ENCODE results near the gene MYH16.
"Not testable (repeated sequence)": the region's sequence is repeated elsewhere in the genome, so short reads cannot be mapped to it uniquely, and the experiment has no call there.

Gene MYH16

GRCh38 chr7:99272476-99273045 is at the start of gene MYH16:
TSS of gene MYH16 (plus strand) at chr7:99272839.
- DNase-seq, result no peak

GRCh38 chr7:99224263-99224898 is 48.3 kb upstream of the MYH16 start:
- not testable (repeated sequence) for DNase-seq

GRCh38 chr7:99224899-99225265 is 47.8 kb upstream of the MYH16 start:
- no peak for DNase-seq

GRCh38 chr7:99229234-99229633 is 43.4 kb upstream of the MYH16 start:
- no peak for DNase-seq

GRCh38 chr7:99232082-99232770 is 40.4 kb upstream of the MYH16 start:
- DNase-seq, result no peak

GRCh38 chr7:99232955-99233354 is 39.7 kb upstream of the MYH16 start:
- DNase-seq, result not testable (repeated sequence)

- DNase-seq, result no peak
These were observed 38.5 kb upstream of the MYH16 start for GRCh38 chr7:99234185-99234584.

- DNase-seq, result no peak
These were observed 36.7 kb upstream of the MYH16 start for GRCh38 chr7:99235925-99236324.

- not testable (repeated sequence) for DNase-seq
These were observed 34.8 kb upstream of the MYH16 start for GRCh38 chr7:99237876-99238275.

- no peak for DNase-seq
These were observed 33.9 kb upstream of the MYH16 start for GRCh38 chr7:99238558-99239341.

GRCh38 chr7:99242682-99243081 is 30.0 kb upstream of the MYH16 start:
- DNase-seq, result no peak

- DNase-seq, result no peak
These were observed 28.8 kb upstream of the MYH16 start for GRCh38 chr7:99243751-99244337.

- DNase-seq, result no peak
These were observed 27.7 kb upstream of the MYH16 start for GRCh38 chr7:99244939-99245338.

GRCh38 chr7:99248391-99249095 is 24.1 kb upstream of the MYH16 start:
- DNase-seq, result no peak

- DNase-seq, result no peak
These were observed 22.6 kb upstream of the MYH16 start for GRCh38 chr7:99249985-99250575.

- no peak for DNase-seq
These were observed 20.3 kb upstream of the MYH16 start for GRCh38 chr7:99252166-99252895.

- no peak for DNase-seq
These were observed 19.3 kb upstream of the MYH16 start for GRCh38 chr7:99253369-99253768.

GRCh38 chr7:99254390-99254789 is 18.2 kb upstream of the MYH16 start:
- DNase-seq, result no peak

- DNase-seq, result no peak
These were observed 17.2 kb upstream of the MYH16 start for GRCh38 chr7:99255463-99255862.

GRCh38 chr7:99257065-99257464 is 15.6 kb upstream of the MYH16 start:
- DNase-seq, result no peak

- no peak for DNase-seq
These were observed 15.0 kb upstream of the MYH16 start for GRCh38 chr7:99257675-99258074.
